ENCODE results near the gene UHRF1.
A peak's percentile ranks its signal among the peaks of the same experiment; 100 is the strongest.

UHRF1 gene

GRCh38 chr19:4955274-4955673 is 46.0 kb downstream of the UHRF1 start:
- Histone ChIP-seq H3K27ac (ENCODE audit: low read depth in 2 of 2, low read length in 2 of 2) (no peak overlapping the region), H3K4me3 (ENCODE audit: low read length in 2 of 2) (no peak overlapping the region), H3K9me3 (ENCODE audit: control insufficient read depth in 2 of 2, low read length in 2 of 2) (no peaks in the 10 kb centered on the region), H3K36me3 (ENCODE audit: control insufficient read depth in 2 of 2, insufficient read depth in 2 of 2, low read length in 2 of 2) (no peaks in the 10 kb centered on the region), H3K9ac (ENCODE audit: low read depth in 1 of 2, low read length in 2 of 2) (no peak overlapping the region), H3K27me3 (ENCODE audit: control insufficient read depth in 2 of 2, insufficient read depth in 2 of 2, low read length in 2 of 2) (no peaks in the 10 kb centered on the region), H3K4me1 (ENCODE audit: control insufficient read depth in 2 of 2, insufficient read depth in 2 of 2, low read length in 2 of 2) (no peaks in the 10 kb centered on the region)

- Histone ChIP-seq H3K9ac (ENCODE audit: low read depth in 1 of 2, low read length in 2 of 2) (no peak overlapping the region), H3K9me3 (ENCODE audit: control insufficient read depth in 2 of 2, low read length in 2 of 2) (no peaks in the 10 kb centered on the region), H3K4me3 (ENCODE audit: low read length in 2 of 2) (no peak overlapping the region), H3K27me3 (ENCODE audit: control insufficient read depth in 2 of 2, insufficient read depth in 2 of 2, low read length in 2 of 2) (no peaks in the 10 kb centered on the region), H3K27ac (ENCODE audit: low read depth in 2 of 2, low read length in 2 of 2) (no peak overlapping the region), H3K36me3 (ENCODE audit: control insufficient read depth in 2 of 2, insufficient read depth in 2 of 2, low read length in 2 of 2) (no peaks in the 10 kb centered on the region), H3K4me1 (ENCODE audit: control insufficient read depth in 2 of 2, insufficient read depth in 2 of 2, low read length in 2 of 2) (no peaks in the 10 kb centered on the region)
Observed at GRCh38 chr19:4957981-4958380, 48.7 kb downstream of the UHRF1 start.

- Histone ChIP-seq H3K36me3 (ENCODE audit: control insufficient read depth in 2 of 2, insufficient read depth in 2 of 2, low read length in 2 of 2) (no peaks in the 10 kb centered on the region), H3K27ac (ENCODE audit: low read depth in 2 of 2, low read length in 2 of 2) (no peak overlapping the region), H3K9me3 (ENCODE audit: control insufficient read depth in 2 of 2, low read length in 2 of 2) (no peaks in the 10 kb centered on the region), H3K9ac (ENCODE audit: low read depth in 1 of 2, low read length in 2 of 2) (no peak overlapping the region), H3K4me3 (ENCODE audit: low read length in 2 of 2) (no peak overlapping the region), H3K27me3 (ENCODE audit: control insufficient read depth in 2 of 2, insufficient read depth in 2 of 2, low read length in 2 of 2) (no peaks in the 10 kb centered on the region), H3K4me1 (ENCODE audit: control insufficient read depth in 2 of 2, insufficient read depth in 2 of 2, low read length in 2 of 2) (no peaks in the 10 kb centered on the region)
Observed at GRCh38 chr19:4962085-4962619, 52.9 kb downstream of the UHRF1 start.

GRCh38 chr19:4965061-4965460 is 55.8 kb downstream of the UHRF1 start:
- no peak overlapping the region for H3K27ac ChIP-seq (ENCODE audit: low read depth in 2 of 2, low read length in 2 of 2)
- no peaks in the 10 kb centered on the region for H3K9me3 ChIP-seq (ENCODE audit: control insufficient read depth in 2 of 2, low read length in 2 of 2)
- H3K4me3 ChIP-seq (ENCODE audit: low read length in 2 of 2): no peak overlapping the region
- no peaks in the 10 kb centered on the region for H3K27me3 ChIP-seq (ENCODE audit: control insufficient read depth in 2 of 2, insufficient read depth in 2 of 2, low read length in 2 of 2)
- peaks cover 8 to 9% of the 10 kb centered on the region in 2 donors for H3K4me1 ChIP-seq (ENCODE audit: control insufficient read depth in 2 of 2, insufficient read depth in 2 of 2, low read length in 2 of 2)
- H3K9ac ChIP-seq (ENCODE audit: low read depth in 1 of 2, low read length in 2 of 2): no peak overlapping the region
- no peaks in the 10 kb centered on the region for H3K36me3 ChIP-seq (ENCODE audit: control insufficient read depth in 2 of 2, insufficient read depth in 2 of 2, low read length in 2 of 2)

- Histone ChIP-seq H3K36me3 (ENCODE audit: control insufficient read depth in 2 of 2, insufficient read depth in 2 of 2, low read length in 2 of 2) (no peaks in the 10 kb centered on the region), H3K9ac (ENCODE audit: low read depth in 1 of 2, low read length in 2 of 2) (no peak overlapping the region), H3K4me3 (ENCODE audit: low read length in 2 of 2) (no peak overlapping the region), H3K27ac (ENCODE audit: low read depth in 2 of 2, low read length in 2 of 2) (no peak overlapping the region), H3K9me3 (ENCODE audit: control insufficient read depth in 2 of 2, low read length in 2 of 2) (no peaks in the 10 kb centered on the region), H3K27me3 (ENCODE audit: control insufficient read depth in 2 of 2, insufficient read depth in 2 of 2, low read length in 2 of 2) (no peaks in the 10 kb centered on the region), H3K4me1 (ENCODE audit: control insufficient read depth in 2 of 2, insufficient read depth in 2 of 2, low read length in 2 of 2) (peaks cover 24% of the 10 kb centered on the region in 2 donors)
Observed at GRCh38 chr19:4966591-4966990, 57.3 kb downstream of the UHRF1 start.

GRCh38 chr19:4967738-4968461 is 58.6 kb downstream of the UHRF1 start:
- Histone ChIP-seq H3K27ac (ENCODE audit: low read depth in 2 of 2, low read length in 2 of 2) (peak overlapping the region; percentile 52 to 68), H3K9me3 (ENCODE audit: control insufficient read depth in 2 of 2, low read length in 2 of 2) (no peaks in the 10 kb centered on the region), H3K27me3 (ENCODE audit: control insufficient read depth in 2 of 2, insufficient read depth in 2 of 2, low read length in 2 of 2) (no peaks in the 10 kb centered on the region), H3K4me1 (ENCODE audit: control insufficient read depth in 2 of 2, insufficient read depth in 2 of 2, low read length in 2 of 2) (peaks cover 25 to 29% of the 10 kb centered on the region in 2 donors), H3K36me3 (ENCODE audit: control insufficient read depth in 2 of 2, insufficient read depth in 2 of 2, low read length in 2 of 2) (no peaks in the 10 kb centered on the region), H3K4me3 (ENCODE audit: low read length in 2 of 2) (peak overlapping the region; percentile 63 to 82), H3K9ac (ENCODE audit: low read depth in 1 of 2, low read length in 2 of 2) (peak overlapping the region; percentile 61 to 62)

- H3K9ac ChIP-seq (ENCODE audit: low read depth in 1 of 2, low read length in 2 of 2): peak within 1 kb of the TSS; percentile 61 to 68
- no peaks in the 10 kb centered on the region for H3K36me3 ChIP-seq (ENCODE audit: control insufficient read depth in 2 of 2, insufficient read depth in 2 of 2, low read length in 2 of 2)
- peak within 1 kb of the TSS; percentile 63 to 82 for H3K4me3 ChIP-seq (ENCODE audit: low read length in 2 of 2)
- no peaks in the 10 kb centered on the region for H3K9me3 ChIP-seq (ENCODE audit: control insufficient read depth in 2 of 2, low read length in 2 of 2)
- H3K4me1 ChIP-seq (ENCODE audit: control insufficient read depth in 2 of 2, insufficient read depth in 2 of 2, low read length in 2 of 2): peaks cover 25 to 29% of the 10 kb centered on the region in 2 donors
- H3K27ac ChIP-seq (ENCODE audit: low read depth in 2 of 2, low read length in 2 of 2): peak within 1 kb of the TSS; percentile 52 to 68
- no peaks in the 10 kb centered on the region for H3K27me3 ChIP-seq (ENCODE audit: control insufficient read depth in 2 of 2, insufficient read depth in 2 of 2, low read length in 2 of 2)
Observed at GRCh38 chr19:4968462-4969291, 59.4 kb downstream of the UHRF1 start, which contains the start of gene KDM4B. TSS of gene KDM4B (plus strand) at chr19:4969113. CDS start at chr19:5032891, 63,778 bp downstream.

- H3K27ac ChIP-seq (ENCODE audit: low read depth in 2 of 2, low read length in 2 of 2): no peak overlapping the region
- no peaks in the 10 kb centered on the region for H3K36me3 ChIP-seq (ENCODE audit: control insufficient read depth in 2 of 2, insufficient read depth in 2 of 2, low read length in 2 of 2)
- H3K27me3 ChIP-seq (ENCODE audit: control insufficient read depth in 2 of 2, insufficient read depth in 2 of 2, low read length in 2 of 2): no peaks in the 10 kb centered on the region
- H3K9ac ChIP-seq (ENCODE audit: low read depth in 1 of 2, low read length in 2 of 2): peak overlapping the region; percentile 56 to 68
- H3K9me3 ChIP-seq (ENCODE audit: control insufficient read depth in 2 of 2, low read length in 2 of 2): no peaks in the 10 kb centered on the region
- peaks cover 25 to 29% of the 10 kb centered on the region in 2 donors for H3K4me1 ChIP-seq (ENCODE audit: control insufficient read depth in 2 of 2, insufficient read depth in 2 of 2, low read length in 2 of 2)
- peak overlapping the region; percentile 56 to 67 for H3K4me3 ChIP-seq (ENCODE audit: low read length in 2 of 2)
Observed at GRCh38 chr19:4969292-4969771, 60.0 kb downstream of the UHRF1 start.

GRCh38 chr19:4969772-4970531 is 60.7 kb downstream of the UHRF1 start:
- Histone ChIP-seq H3K27ac (ENCODE audit: low read depth in 2 of 2, low read length in 2 of 2) (peak overlapping the region in 1 of 2 donors; percentile 40), H3K4me3 (ENCODE audit: low read length in 2 of 2) (peak overlapping the region; percentile 56 to 67), H3K9me3 (ENCODE audit: control insufficient read depth in 2 of 2, low read length in 2 of 2) (no peaks in the 10 kb centered on the region), H3K36me3 (ENCODE audit: control insufficient read depth in 2 of 2, insufficient read depth in 2 of 2, low read length in 2 of 2) (no peaks in the 10 kb centered on the region), H3K27me3 (ENCODE audit: control insufficient read depth in 2 of 2, insufficient read depth in 2 of 2, low read length in 2 of 2) (no peaks in the 10 kb centered on the region), H3K4me1 (ENCODE audit: control insufficient read depth in 2 of 2, insufficient read depth in 2 of 2, low read length in 2 of 2) (peaks cover 25 to 29% of the 10 kb centered on the region in 2 donors), H3K9ac (ENCODE audit: low read depth in 1 of 2, low read length in 2 of 2) (peak overlapping the region; percentile 56 to 68)

All from mucosa of rectum (tissue), 2 donors.